HG03175 (cell line): ENCODE measurements around the gene ELAVL3.
"Not testable (repeated sequence)": the region's sequence is repeated elsewhere in the genome, so short reads cannot be mapped to it uniquely, and the experiment has no call there.

Source experiments
- ATAC-seq: cut with Tn5 transposase; IDR thresholded peaks from one replicate; pipeline ENCODE4 v1.9.1; 2021; ENCODE audit warnings: mild to moderate bottlenecking, moderate library complexity; ENCODE audit not compliant: unreplicated experiment

The ELAVL3 gene

DNA sequence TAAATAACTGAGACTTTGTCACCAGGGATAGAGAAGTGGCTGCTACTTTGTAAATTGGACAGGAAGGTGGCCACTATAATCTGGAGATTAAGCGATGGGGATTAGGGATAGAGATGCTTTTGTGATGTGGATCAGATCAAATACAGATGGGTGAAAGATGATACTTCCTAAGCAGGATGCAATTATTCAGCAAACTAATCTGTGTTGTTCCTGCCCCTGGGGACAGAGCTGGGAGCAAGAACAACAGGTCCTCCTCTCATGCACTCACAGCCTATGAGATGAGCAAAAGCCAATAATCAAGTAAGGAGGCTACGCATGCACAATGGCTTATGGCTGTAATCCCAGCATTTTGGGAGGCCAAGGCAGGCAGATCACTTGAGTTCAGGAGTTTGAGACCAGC, 66.3 kb downstream of the ELAVL3 start:
- no peak for ATAC-seq

DNA sequence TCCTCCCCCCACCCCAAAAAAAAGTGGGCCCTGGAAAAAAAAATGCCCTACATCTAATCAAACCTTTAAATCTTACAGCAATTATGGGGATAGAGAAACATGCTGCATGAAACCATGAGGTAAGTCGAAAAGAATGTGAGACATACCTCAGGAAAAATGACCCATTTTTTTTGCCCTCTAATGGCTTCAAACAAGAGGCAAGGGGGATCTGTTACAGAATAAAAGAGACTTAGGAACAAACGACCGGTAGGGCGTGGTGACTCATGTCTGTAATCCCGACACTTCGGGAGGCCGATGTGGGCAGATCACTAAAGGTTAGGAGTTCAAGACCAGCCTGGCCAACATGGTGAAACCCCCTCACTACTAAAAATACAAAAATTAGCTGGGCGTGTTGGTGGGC, 70.2 kb downstream of the ELAVL3 start:
- no peak for ATAC-seq

DNA sequence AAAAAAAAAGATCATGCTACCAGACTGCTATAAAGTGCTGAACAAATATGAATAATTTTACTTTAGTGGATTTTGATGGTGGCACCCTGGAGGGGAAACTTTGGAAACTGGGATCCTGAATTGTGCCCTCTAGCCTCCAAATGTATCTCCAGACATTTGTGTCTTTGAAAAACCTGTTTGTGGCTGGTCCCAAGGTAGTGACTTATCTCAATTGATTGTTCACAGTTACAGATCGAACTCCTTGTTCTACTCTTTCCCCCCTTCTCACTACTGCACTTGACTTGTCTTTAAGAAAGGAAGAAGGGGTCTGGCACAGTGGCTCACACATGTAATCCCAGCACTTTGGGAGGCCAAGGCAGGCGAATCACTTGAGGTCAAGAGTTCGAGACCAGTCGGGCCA, 72.3 kb downstream of the ELAVL3 start:
- no peak for ATAC-seq

DNA sequence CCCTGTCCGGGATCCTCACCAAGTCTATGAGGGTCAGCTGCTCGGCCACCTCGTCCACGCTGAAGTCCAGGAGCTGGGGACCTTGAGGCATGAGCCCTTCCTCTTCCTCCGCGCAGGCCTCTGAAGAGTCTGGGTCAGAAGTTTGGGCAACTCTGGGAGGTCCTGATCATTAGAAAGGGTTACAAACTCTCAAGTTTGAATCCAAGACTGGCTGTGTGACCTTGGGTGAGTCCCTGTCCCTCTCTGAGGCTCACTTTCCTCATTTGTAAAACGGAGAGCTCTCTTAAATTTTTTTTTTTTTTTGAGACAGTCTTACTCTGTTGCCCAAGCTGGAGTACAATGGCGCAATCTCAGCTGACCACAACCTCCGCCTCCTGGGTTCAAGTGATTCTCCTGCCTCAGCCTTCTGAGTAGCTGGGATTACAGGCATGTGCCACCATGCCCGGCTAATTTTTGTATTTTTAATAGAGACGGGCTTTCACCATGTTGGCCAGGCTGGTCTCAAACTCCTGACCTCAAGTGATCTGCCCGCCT, 74.1 kb downstream of the ELAVL3 start:
- ATAC-seq, result not testable (repeated sequence)

DNA sequence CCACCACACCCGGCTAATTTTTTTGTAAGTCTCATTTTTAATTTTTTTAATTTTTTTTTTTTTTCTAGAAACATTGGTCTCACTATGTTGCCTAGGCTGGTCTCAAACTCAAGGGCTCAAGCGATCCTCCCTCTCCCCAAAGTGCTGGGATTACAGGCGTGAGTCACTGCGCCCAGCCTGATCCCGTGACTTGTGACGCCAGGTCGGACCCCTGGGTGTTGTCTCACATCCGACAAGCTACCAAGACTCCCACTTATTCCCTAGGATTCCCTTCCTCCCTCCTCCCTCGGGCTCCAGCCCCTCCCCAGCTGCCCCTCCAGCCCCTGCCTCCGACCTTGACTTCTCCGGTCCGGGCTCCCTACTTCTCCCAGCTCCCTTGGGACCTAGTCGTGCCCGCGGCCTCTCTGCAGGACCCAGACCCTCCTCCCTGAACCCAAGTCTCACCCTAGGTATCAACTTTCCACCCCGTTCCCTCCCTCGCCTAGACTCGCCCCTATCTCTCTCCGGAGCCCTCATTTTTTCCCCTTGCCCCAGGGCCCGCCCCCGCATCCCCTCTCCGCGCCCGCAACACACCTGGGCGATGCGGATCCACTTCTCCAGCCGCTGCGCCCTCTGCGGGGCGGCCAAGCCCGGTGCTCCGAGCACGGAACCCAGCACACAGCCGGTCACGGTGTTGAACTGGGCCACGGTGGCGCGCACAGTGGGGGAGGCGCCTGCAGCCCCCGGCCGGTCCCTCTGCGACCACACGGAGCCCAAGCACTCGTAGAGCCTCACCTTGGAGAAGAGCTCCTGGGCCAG, 74.8 kb downstream of the ELAVL3 start:
- no peak for ATAC-seq

DNA sequence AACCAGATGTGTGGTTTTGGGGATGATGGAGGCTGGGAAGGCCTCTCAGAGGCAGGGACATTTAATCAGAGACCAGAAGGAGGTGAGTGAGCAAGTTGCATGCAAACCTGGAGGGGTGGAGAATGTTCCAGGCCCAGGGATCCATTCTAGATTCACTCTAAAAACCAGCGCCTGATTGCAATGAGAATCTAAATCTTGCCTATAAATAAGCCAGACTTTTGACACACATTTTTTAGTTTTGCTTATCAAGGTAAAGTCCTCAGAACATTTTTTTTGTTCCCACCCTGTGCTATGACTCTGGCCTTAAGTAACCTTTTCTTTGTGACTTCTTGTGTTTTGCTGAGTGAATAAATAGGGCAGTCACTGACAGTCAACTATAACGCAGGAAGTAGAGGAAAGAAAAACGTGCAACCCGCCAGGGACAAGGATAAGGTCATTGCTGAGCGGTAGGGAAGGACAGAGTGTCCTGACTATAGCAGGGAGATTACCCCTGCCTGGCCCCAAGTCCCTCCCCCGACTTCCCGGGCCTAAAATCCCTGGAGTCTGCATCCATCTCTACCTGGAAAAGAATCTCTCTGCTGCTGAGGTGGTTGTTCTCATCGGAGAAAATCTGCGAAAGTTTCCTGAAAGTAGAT, 76.1 kb downstream of the ELAVL3 start:
- ATAC-seq, result no peak

DNA sequence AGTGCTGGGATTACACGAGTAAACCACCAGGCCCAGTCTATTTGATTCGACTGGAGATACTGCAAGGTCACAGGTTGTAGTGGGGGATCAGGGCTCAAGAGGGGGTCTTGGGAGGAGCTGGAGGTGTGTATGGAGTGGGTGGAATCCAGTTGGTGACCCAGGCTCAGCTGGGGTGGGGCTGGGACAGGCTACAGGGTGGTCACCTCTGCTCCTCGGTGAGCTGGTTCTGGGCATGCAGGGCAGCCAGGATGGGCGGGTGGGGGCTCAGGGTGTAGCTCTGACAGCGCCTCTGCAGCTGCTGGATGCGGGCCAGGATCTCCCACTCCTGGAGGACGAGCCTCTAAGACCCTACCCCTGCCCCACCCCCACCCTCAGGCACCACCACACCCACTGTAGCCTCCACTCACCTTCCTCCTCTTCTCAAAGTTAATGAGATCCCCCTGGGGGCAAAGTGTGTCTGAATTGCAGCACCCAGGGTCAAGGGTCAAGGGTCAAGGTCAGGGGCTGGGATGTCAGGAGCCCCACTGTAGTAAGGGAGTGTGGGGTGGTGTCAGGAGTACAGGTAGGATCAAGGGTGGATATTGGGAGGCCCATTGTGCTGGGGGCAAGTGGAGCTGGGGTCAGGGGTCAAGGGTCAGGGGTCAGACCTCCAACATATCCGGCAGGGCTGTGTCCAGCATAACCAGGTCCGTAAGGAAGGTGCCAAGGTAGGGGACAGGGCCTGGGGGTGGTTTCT, 78.9 kb downstream of the ELAVL3 start:
- no peak for ATAC-seq
